ACHN (cell line): ENCODE results near the gene DAD1.
"Not testable (repeated sequence)": the region's sequence is repeated elsewhere in the genome, so short reads cannot be mapped to it uniquely, and the experiment has no call there.

Experiments
- DNase-seq: peaks from one replicate; pipeline ENCODE4 v3.0.0-alpha.2; 2015
- in situ Hi-C: cut with HindIII; loops from 2 replicates; pipeline ENCODE4 v1.10.0; 2017; ENCODE audit warnings: low sequenced_read_pairs, low pct_ligation_motif_present, low pct_unique_long_range_greater_than_20kb

The DAD1 gene

GRCh38 chr14:22589096-22589839, at the start of gene DAD1:
Gene DAD1 (minus strand): TSS chr14:22589224. CDS start chr14:22589157, 67 bp downstream.
- in situ Hi-C loops: no loop called here
- DNase-seq: peak; percentile 97

GRCh38 chr14:22635980-22636379, 47.0 kb upstream of the DAD1 start:
- in situ Hi-C loops, DNase-seq: not testable (repeated sequence)

GRCh38 chr14:22634233-22634900, 45.3 kb upstream of the DAD1 start:
- DNase-seq: no peak
- in situ Hi-C loops: no loop called here

GRCh38 chr14:22630486-22630885, 41.5 kb upstream of the DAD1 start:
- in situ Hi-C loops: no loop called here
- DNase-seq: no peak

GRCh38 chr14:22630066-22630465, 41.0 kb upstream of the DAD1 start:
- no peak for DNase-seq
- in situ Hi-C loops: no loop called here

GRCh38 chr14:22629361-22629760, 40.3 kb upstream of the DAD1 start:
- no peak for DNase-seq
- in situ Hi-C loops: no loop called here

- in situ Hi-C loops: no loop called here
- no peak for DNase-seq
These were observed 38.7 kb upstream of the DAD1 start for GRCh38 chr14:22627506-22628263.

GRCh38 chr14:22626590-22626989, 37.6 kb upstream of the DAD1 start:
- DNase-seq: no peak
- in situ Hi-C loops: no loop called here

- in situ Hi-C loops: no loop called here
- no peak for DNase-seq
These were observed 34.0 kb upstream of the DAD1 start for GRCh38 chr14:22623047-22623446.

GRCh38 chr14:22622255-22622654, 33.2 kb upstream of the DAD1 start:
- DNase-seq: no peak
- in situ Hi-C loops: no loop called here

- in situ Hi-C loops, DNase-seq: not testable (repeated sequence)
These were observed 26.7 kb upstream of the DAD1 start for GRCh38 chr14:22615765-22616164.

- in situ Hi-C loops: no loop called here
- peak; percentile 98 for DNase-seq
These were observed 25.3 kb upstream of the DAD1 start for GRCh38 chr14:22614240-22614799.

- no peak for DNase-seq
- in situ Hi-C loops: no loop called here
These were observed 24.8 kb upstream of the DAD1 start for GRCh38 chr14:22613736-22614239.

- in situ Hi-C loops: no loop called here
- peak; percentile 52 for DNase-seq
These were observed 24.2 kb upstream of the DAD1 start for GRCh38 chr14:22613106-22613695.

GRCh38 chr14:22610931-22611330, 21.9 kb upstream of the DAD1 start:
- in situ Hi-C loops: no loop called here
- DNase-seq: no peak

GRCh38 chr14:22607291-22607690, 18.3 kb upstream of the DAD1 start:
- no peak for DNase-seq
- in situ Hi-C loops: no loop called here

- in situ Hi-C loops: no loop called here
- no peak for DNase-seq
These were observed 17.4 kb upstream of the DAD1 start for GRCh38 chr14:22606380-22606779.

- in situ Hi-C loops: no loop called here
- no peak for DNase-seq
These were observed 13.8 kb upstream of the DAD1 start for GRCh38 chr14:22602862-22603261.

- DNase-seq: no peak
- in situ Hi-C loops: no loop called here
These were observed 13.0 kb upstream of the DAD1 start for GRCh38 chr14:22601996-22602395.
